Nephron (organoid): ENCODE results near the gene SPINK4.
A peak's percentile ranks its signal among the peaks of the same experiment; 100 is the strongest.

Experiments
- H3K27ac Mint-ChIP-seq, 3 experiments: 2 replicates each; pipeline ENCODE4 v1.8.0; 2020; ENCODE audit warnings: mixed read lengths in 3 of 3, mild to moderate bottlenecking in 2 of 3, moderate library complexity in 1 of 3
- H3K27me3 Mint-ChIP-seq: 2 replicates; pipeline ENCODE4 v1.8.0; 2021; ENCODE audit warnings: low read depth, mild to moderate bottlenecking, moderate library complexity, mixed read lengths
- H3K36me3 Mint-ChIP-seq: 2 replicates; pipeline ENCODE4 v1.8.0; 2020; ENCODE audit warnings: low read depth, mixed read lengths
- H3K4me1 Mint-ChIP-seq: 2 replicates; pipeline ENCODE4 v1.8.0; 2020; ENCODE audit warnings: mixed read lengths
- H3K4me3 Mint-ChIP-seq, 3 experiments: 2 replicates each; pipeline ENCODE4 v1.8.0; 2020; ENCODE audit warnings: mild to moderate bottlenecking in 3 of 3, mixed read lengths in 3 of 3, moderate library complexity in 2 of 3
- H3K9me3 Mint-ChIP-seq: 2 replicates; pipeline ENCODE4 v1.8.0; 2020; ENCODE audit warnings: mixed read lengths
- CTCF ChIP-seq, 3 experiments: fragments of 200-600 bp; sonication (generic); IDR thresholded peaks; one replicate each; pipeline ENCODE4 v1.5.0; 2021; ENCODE audit warnings: antibody characterized with exemption in 3 of 3; ENCODE audit not compliant: unreplicated experiment in 3 of 3

Gene SPINK4

DNA sequence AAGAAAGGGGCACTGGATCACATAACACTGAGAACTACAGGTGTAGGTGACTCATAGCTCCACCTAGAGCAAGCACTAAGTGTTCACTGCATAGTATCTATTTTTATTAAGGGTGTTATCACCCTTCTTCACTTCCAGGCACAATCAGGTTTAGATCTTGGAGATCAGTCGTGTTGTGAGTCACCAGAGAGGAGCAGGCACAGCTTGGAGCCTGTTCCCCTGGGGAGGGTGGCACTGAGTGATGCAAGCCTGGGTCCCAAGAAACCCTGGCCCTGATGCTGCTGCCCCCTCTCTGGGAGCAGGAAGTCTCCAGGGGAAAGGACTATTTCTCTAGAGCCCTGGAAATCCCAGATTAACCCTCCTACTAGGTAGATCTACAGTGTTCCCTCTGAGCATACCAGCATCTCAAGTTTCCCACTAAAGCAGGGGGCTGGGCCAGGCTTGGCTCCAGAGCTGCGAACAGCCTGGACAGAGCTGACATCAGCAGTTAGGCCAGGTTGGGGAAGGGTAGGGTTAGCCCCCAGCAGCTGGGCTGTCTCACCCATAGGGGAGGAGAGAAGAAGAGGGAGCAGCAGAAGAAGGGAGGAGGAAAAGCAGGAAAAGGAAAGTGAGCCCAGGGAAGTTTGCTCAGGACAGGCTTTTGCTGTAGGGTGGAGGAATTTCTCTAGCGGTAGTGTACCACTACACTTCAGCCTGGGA, 28.1 kb upstream of the SPINK4 start:
- H3K4me1 Mint-ChIP-seq: peaks cover 22% of the 10 kb centered on the region
- no peaks in the 10 kb centered on the region for H3K36me3 Mint-ChIP-seq
- no peak for TF ChIP-seq CTCF (IDR thresholded peaks at IDR 0.05; ENCODE audit: unreplicated experiment in 3 of 3)
- peak overlapping the region; percentile 83 to 91 (median 88) for H3K27ac Mint-ChIP-seq
- peaks cover 3% of the 10 kb centered on the region for H3K27me3 Mint-ChIP-seq
- H3K4me3 Mint-ChIP-seq: peak overlapping the region in 1 of 3 experiments; percentile 40
- H3K9me3 Mint-ChIP-seq: no peaks in the 10 kb centered on the region

GRCh38 chr9:33220681-33221567, 19.0 kb upstream of the SPINK4 start:
- H3K36me3 Mint-ChIP-seq: no peaks in the 10 kb centered on the region
- H3K27ac Mint-ChIP-seq: no peak overlapping the region
- TF ChIP-seq CTCF (IDR thresholded peaks at IDR 0.05; ENCODE audit: unreplicated experiment in 3 of 3): no peak
- peaks cover 11% of the 10 kb centered on the region for H3K27me3 Mint-ChIP-seq
- no peaks in the 10 kb centered on the region for H3K9me3 Mint-ChIP-seq
- peaks cover 13% of the 10 kb centered on the region for H3K4me1 Mint-ChIP-seq
- no peak overlapping the region for H3K4me3 Mint-ChIP-seq

DNA sequence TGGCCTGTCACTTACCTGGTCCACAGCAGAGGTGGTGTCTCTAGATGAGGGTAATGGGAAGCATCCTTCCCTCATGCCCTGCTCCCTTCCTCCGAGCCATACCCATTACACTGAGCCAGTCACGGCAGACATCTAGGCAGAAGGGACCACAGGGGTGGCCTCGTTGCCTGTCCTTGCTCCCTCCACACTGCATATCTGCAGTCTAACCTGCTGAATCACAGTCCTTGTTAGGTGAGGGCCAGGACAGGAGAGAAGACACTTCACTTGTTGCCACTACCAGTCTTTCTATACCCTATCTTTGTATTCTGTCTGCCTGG, 18.4 kb upstream of the SPINK4 start:
- Mint-ChIP-seq H3K4me1 (peaks cover 15% of the 10 kb centered on the region), H3K27ac (no peak overlapping the region), H3K27me3 (peaks cover 11% of the 10 kb centered on the region), H3K36me3 (no peaks in the 10 kb centered on the region), H3K9me3 (no peaks in the 10 kb centered on the region), H3K4me3 (no peak overlapping the region)
- no peak for TF ChIP-seq CTCF (IDR thresholded peaks at IDR 0.05; ENCODE audit: unreplicated experiment in 3 of 3)

- H3K4me1 Mint-ChIP-seq: peaks cover 15% of the 10 kb centered on the region
- TF ChIP-seq CTCF (IDR thresholded peaks at IDR 0.05; ENCODE audit: unreplicated experiment in 3 of 3): no peak
- peaks cover 11% of the 10 kb centered on the region for H3K27me3 Mint-ChIP-seq
- no peak overlapping the region for H3K4me3 Mint-ChIP-seq
- H3K27ac Mint-ChIP-seq: no peak overlapping the region
- H3K9me3 Mint-ChIP-seq: no peaks in the 10 kb centered on the region
- H3K36me3 Mint-ChIP-seq: no peaks in the 10 kb centered on the region
Measured at GRCh38 chr9:33222031-33222430, 17.9 kb upstream of the SPINK4 start.

- H3K27me3 Mint-ChIP-seq: peaks cover 7% of the 10 kb centered on the region
Measured at GRCh38 chr9:33223696-33224095, 16.3 kb upstream of the SPINK4 start.

More at GRCh38 chr9:33223696-33224095, 16.3 kb upstream of the SPINK4 start:
- no peak overlapping the region for H3K4me3 Mint-ChIP-seq
- H3K27ac Mint-ChIP-seq: peak overlapping the region in 1 of 3 experiments; percentile 10
- peaks cover 15% of the 10 kb centered on the region for H3K4me1 Mint-ChIP-seq
- TF ChIP-seq CTCF (IDR thresholded peaks at IDR 0.05; ENCODE audit: unreplicated experiment in 3 of 3): peak in 2 of 3 experiments; percentile 8 to 12
- no peaks in the 10 kb centered on the region for H3K9me3 Mint-ChIP-seq
- no peaks in the 10 kb centered on the region for H3K36me3 Mint-ChIP-seq
